GM12865 (cell line): ENCODE measurements around the gene SERBP1.

Source experiments
- DNase-seq: peaks from one replicate; pipeline ENCODE4 v3.0.0; 2010; ENCODE audit warnings: low read depth
- H3K4me3 ChIP-seq: 2 replicates; pipeline ENCODE4 v1.5.1; 2011; ENCODE audit warnings: mild to moderate bottlenecking, low read depth, low read length, control low read depth
- CTCF ChIP-seq: IDR thresholded peaks from 2 replicates; pipeline ENCODE4 v1.5.1; 2011; ENCODE audit warnings: low read length, control low read depth, low read depth, inconsistent platforms; ENCODE audit not compliant: insufficient read depth; ENCODE audit errors: missing control alignments

SERBP1 gene

GRCh38 chr1:67430358-67431155 is at the start of gene SERBP1:
TSS of gene SERBP1 (minus strand) at chr1:67430402. CDS start at chr1:67430300, 102 bp downstream.
- TF ChIP-seq CTCF = no peak
- peak; percentile 99 for DNase-seq

DNA sequence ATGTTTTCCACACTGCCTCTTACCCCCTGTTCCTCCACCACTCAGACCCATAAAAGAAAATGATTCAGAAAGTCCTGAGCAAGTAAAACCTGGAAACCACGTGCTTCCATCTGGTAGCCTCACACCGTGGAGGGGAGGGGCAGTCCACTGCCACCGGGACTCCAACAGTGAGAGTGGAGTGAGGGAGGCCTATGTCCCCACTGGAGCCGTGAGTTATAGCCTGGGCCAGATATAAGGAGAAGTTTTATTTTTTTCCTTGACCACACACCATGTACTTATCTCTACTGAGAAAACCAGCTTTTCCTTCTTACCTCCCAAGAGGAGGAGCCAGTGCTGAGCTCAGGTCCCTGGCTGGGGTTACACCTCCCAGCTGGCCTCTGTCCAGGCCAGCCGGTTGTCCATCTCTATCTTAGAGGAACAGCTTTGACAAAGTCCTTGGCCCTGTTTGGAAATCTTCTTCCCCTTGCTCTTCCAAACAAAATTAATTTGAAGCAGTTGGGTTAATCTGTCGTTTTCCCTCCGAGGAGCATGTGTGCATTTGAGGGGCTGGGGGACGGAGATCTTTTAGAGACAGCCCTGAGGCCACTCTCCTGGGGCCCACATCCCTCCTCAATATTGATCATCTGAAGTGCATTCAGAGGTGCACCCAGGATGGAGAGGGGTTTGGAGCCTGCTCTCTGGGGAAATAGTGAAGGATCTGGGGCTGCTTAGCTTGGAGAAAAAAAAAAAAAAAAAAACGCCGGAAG is 49.1 kb upstream of the SERBP1 start:
- H3K4me3 ChIP-seq = no peak overlapping the region
- TF ChIP-seq CTCF = no peak
- DNase-seq = no peak

More at GRCh38 chr1:67430358-67431155, at the start of gene SERBP1:
- peak within 1 kb of the TSS; percentile 81 for H3K4me3 ChIP-seq

DNA sequence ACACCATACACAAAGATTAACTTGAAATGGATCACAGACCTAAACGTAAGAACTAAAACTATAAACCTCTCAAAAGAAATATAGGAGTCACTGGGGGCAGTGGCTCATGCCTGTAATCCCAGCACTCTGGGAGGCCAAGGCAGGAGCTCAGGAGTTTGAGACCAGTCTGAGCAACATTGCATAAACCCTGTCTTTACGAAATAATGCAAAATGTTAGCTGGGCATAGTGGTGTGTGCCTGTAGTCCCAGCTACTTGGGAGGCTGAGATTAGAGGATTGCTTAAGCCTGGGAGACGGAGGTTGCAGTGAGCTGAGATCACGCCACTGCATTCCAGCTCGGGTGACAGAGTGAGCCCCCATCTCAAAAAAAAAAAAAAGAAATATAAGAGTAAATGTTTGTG is 46.7 kb upstream of the SERBP1 start:
- DNase-seq = no peak
- no peak overlapping the region for H3K4me3 ChIP-seq
- TF ChIP-seq CTCF = no peak

DNA sequence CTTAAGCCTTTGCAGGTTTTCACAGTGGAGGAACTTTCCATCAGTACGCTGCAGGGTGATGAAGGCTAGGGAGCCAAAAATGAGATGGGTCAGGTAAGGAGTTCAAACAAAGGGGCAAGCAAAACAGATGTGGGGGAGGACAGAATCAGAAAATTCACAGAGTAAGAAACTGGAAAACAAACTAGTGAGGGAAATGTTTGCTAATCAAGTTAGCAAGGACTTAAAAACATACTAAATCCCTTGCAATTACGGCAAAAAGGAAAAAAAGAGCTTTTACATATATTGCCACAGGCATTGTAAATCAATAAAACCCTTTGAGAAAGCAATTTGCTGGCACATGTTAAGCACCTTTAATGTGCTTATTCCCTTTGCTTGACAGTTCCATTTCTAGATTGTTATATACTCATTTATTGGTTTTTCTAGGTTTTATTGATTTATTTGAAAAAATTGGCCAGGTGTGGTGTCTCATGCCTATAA is 45.8 kb upstream of the SERBP1 start:
- no peak for DNase-seq
- no peak overlapping the region for H3K4me3 ChIP-seq
- TF ChIP-seq CTCF = no peak

- no peak for TF ChIP-seq CTCF
- DNase-seq = no peak
Observed at GRCh38 chr1:67472056-67472455, 41.9 kb upstream of the SERBP1 start.

DNA sequence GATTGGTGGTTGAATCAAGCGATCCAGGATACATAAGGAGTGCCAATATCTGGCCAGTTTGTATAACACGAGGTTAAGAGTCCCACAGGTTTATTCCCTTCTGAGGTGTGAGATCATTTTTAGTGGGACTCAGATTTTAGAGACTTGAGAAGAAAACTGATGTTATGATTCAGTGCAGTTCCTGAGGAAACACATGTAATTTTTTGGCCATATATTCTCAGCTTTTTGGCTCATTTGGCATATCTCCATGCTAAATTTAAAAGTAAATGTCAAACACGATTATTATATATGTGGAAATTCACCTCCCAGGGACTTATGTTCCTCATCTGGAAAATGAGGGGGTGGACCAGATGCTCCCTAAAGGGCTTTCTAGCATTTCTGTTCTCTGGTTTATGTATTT is 39.2 kb upstream of the SERBP1 start:
- no peak for DNase-seq
- no peak overlapping the region for H3K4me3 ChIP-seq
- no peak for TF ChIP-seq CTCF

More at GRCh38 chr1:67472056-67472455, 41.9 kb upstream of the SERBP1 start:
- H3K4me3 ChIP-seq = no peak overlapping the region
